A673 (cell line): Measurements from ENCODE around the gene DHPS. TPM values are rescaled to one million over a fixed set of nuclear protein-coding genes. Genes with fewer than 3 reads are reported as not detected.

Source experiments
- BruUV-seq: library from RNA; stranded (reverse); fragments of 400-500 nt; replicated peaks from 2 replicates; lab custom pipeline; 2021; lab: Mats Ljungman, UMichigan
- CTCF ChIA-PET: fragments of 300-600 bp; sonication (Branson Sonifier 250); formaldehyde crosslinking; loops from one replicate; lab custom pipeline; 2022; ENCODE audit warnings: antibody characterized with exemption; lab: Charles Lee
- POLR2A ChIA-PET: fragments of 300-600 bp; sonication (Branson Sonifier 250); formaldehyde crosslinking; loops from one replicate; lab custom pipeline; 2022; ENCODE audit warnings: antibody characterized with exemption; ENCODE audit not compliant: low non-redundant PET; lab: Charles Lee
- DNase-seq: peaks from one replicate; pipeline ENCODE4 v3.0.0-alpha.2; 2015; ENCODE audit warnings: low spot score
- H3K27ac ChIP-seq: fragments of 200-600 bp; sonication (generic); 2 replicates; pipeline ENCODE4 v1.5.1; 2016; ENCODE audit warnings: mixed run types, low read depth, mild to moderate bottlenecking, mixed read lengths, antibody characterized with exemption, low read length; ENCODE audit not compliant: poor library complexity, severe bottlenecking
- H3K27me3 ChIP-seq: fragments of 200-600 bp; sonication (generic); replicated peaks from 2 replicates; pipeline ENCODE4 v1.6.1; 2017; ENCODE audit warnings: mixed run types, low read depth, mild to moderate bottlenecking, mixed read lengths, antibody characterized with exemption, low read length; ENCODE audit not compliant: insufficient read depth, poor library complexity
- H3K36me3 ChIP-seq: fragments of 200-600 bp; sonication (generic); 2 replicates; pipeline ENCODE4 v1.6.1; 2016; ENCODE audit warnings: mixed run types, mild to moderate bottlenecking, mixed read lengths, antibody characterized with exemption, low read length; ENCODE audit not compliant: insufficient read depth, poor library complexity, severe bottlenecking
- H3K4me1 ChIP-seq: fragments of 200-600 bp; sonication (generic); 2 replicates; pipeline ENCODE4 v1.6.1; 2017; ENCODE audit warnings: mixed run types, mild to moderate bottlenecking, mixed read lengths, antibody characterized with exemption, low read length; ENCODE audit not compliant: insufficient read depth, poor library complexity, severe bottlenecking
- H3K4me3 ChIP-seq: fragments of 200-600 bp; sonication (generic); 2 replicates; pipeline ENCODE4 v1.5.1; 2016; ENCODE audit warnings: low read depth, mixed run types, mild to moderate bottlenecking, mixed read lengths, low read length; ENCODE audit not compliant: poor library complexity, severe bottlenecking
- H3K9me3 ChIP-seq: fragments of 200-600 bp; sonication (generic); 2 replicates; pipeline ENCODE4 v1.6.1; 2016; ENCODE audit warnings: mixed run types, low read depth, mild to moderate bottlenecking, mixed read lengths, antibody characterized with exemption, low read length; ENCODE audit not compliant: poor library complexity, severe bottlenecking
- CTCF ChIP-seq: fragments of 300-800, 200-600 bp; sonication (generic); conservative IDR thresholded peaks from 2 replicates; pipeline ENCODE4 v1.5.1; 2017; ENCODE audit warnings: low read depth, mild to moderate bottlenecking, antibody characterized with exemption, low read length, moderate library complexity, mixed read lengths
- EZH2 ChIP-seq: fragments of 200-600 bp; sonication (generic); IDR thresholded peaks from 2 replicates; pipeline ENCODE4 v1.6.1; 2017; ENCODE audit warnings: borderline replicate concordance, low read depth, mild to moderate bottlenecking, mixed read lengths, antibody characterized with exemption, low read length; ENCODE audit not compliant: poor library complexity, severe bottlenecking
- intact Hi-C: fragments of 100-400 bp; cut with micrococcal nuclease; formaldehyde crosslinking; loops from one replicate; pipeline ENCODE4 v1.10.0; 2022; ENCODE audit not compliant: unreplicated experiment
- total RNA-seq: library from RNA; stranded (reverse); gene quantifications from 2 replicates; pipeline ENCODE4 v1.2.3, GENCODE V29; 2021

Gene DHPS
- total RNA-seq, 1 experiment from 2014 or later: 117 TPM

GRCh38 chr19:12695096-12695495 lies 13.4 kb upstream of the DHPS start:
- Histone ChIP-seq H3K9me3 (no peaks in the 10 kb centered on the region), H3K27ac (no peak overlapping the region), H3K36me3 (peaks cover 10% of the 10 kb centered on the region), H3K27me3 (no peaks in the 10 kb centered on the region), H3K4me3 (peak overlapping the region; percentile 89), H3K4me1 (peaks cover 11% of the 10 kb centered on the region)
- intact Hi-C loops: no loop called here
- BruUV-seq: no TSS peak
- ChIA-PET POLR2A (interaction anchor here (0.6 kb wide), 1 partner anchor 15 kb away, joined by 3 read pairs; no protein-coding TSS in a partner anchor), CTCF (no interaction called here)
- TF ChIP-seq CTCF (no peak), EZH2 (no peak)
- no peak for DNase-seq

- no peak for DNase-seq
- CTCF ChIA-PET: interaction anchor here (0.6 kb wide), 1 partner anchor 191 kb away, joined by 3 read pairs; no protein-coding TSS in a partner anchor
- Histone ChIP-seq H3K27ac (no peak overlapping the region), H3K27me3 (no peaks in the 10 kb centered on the region), H3K4me1 (peaks cover 11% of the 10 kb centered on the region), H3K9me3 (no peaks in the 10 kb centered on the region), H3K36me3 (peaks cover 6% of the 10 kb centered on the region), H3K4me3 (no peak overlapping the region)
- POLR2A ChIA-PET: interaction anchor here (0.6 kb wide), 1 partner anchor 14 kb away, joined by 3 read pairs; no protein-coding TSS in a partner anchor
- intact Hi-C loops: no loop called here
- BruUV-seq: TSS peak; percentile 17
- TF ChIP-seq CTCF: no peak
- TF ChIP-seq EZH2: no peak
These were observed 13.0 kb upstream of the DHPS start for GRCh38 chr19:12694641-12695040.

- Histone ChIP-seq H3K4me1 (peaks cover 11% of the 10 kb centered on the region), H3K9me3 (no peaks in the 10 kb centered on the region), H3K36me3 (no peaks in the 10 kb centered on the region), H3K4me3 (no peak overlapping the region), H3K27ac (no peak overlapping the region), H3K27me3 (no peaks in the 10 kb centered on the region)
- no peak for DNase-seq
- CTCF ChIA-PET: no interaction called here
- POLR2A ChIA-PET: no interaction called here
- no TSS peak for BruUV-seq
- TF ChIP-seq CTCF (no peak), EZH2 (no peak)
- intact Hi-C loops: no loop called here
These were observed 11.3 kb upstream of the DHPS start for GRCh38 chr19:12692960-12693359.
